ENCODE measurements around the gene RLBP1.

GRCh38 chr15:89205991-89206585 lies 15.3 kb downstream of the RLBP1 start:
- no peak for TF ChIP-seq YY1 (IDR thresholded peaks at IDR 0.05; ENCODE audit: insufficient read depth, insufficient read length)
- TF ChIP-seq ZNF274 (IDR thresholded peaks at IDR 0.05; ENCODE audit: low read depth, low read length), result no peak
- no peak for TF ChIP-seq SUZ12 (IDR thresholded peaks at IDR 0.05; ENCODE audit: extremely low read depth, insufficient read depth, insufficient read length)

All from NT2/D1 (cell line).